Vagina (tissue), 2 donors: ENCODE data around the gene TTC1. TPM values are rescaled to one million over a fixed set of nuclear protein-coding genes. Genes with fewer than 3 reads are reported as not detected.

ENCODE experiments used
- DNase-seq, 2 donors: peaks; one replicate each; pipeline ENCODE4 v3.0.0-alpha.2; 2017; ENCODE audit errors: extremely low spot score in 2 of 2
- H3K27ac ChIP-seq: fragments of 200-600 bp; sonication (generic); one replicate; pipeline ENCODE4 v1.5.1; 2019
- H3K27me3 ChIP-seq: fragments of 200-600 bp; sonication (generic); one replicate; pipeline ENCODE4 v1.5.1; 2019
- H3K36me3 ChIP-seq, 2 donors: fragments of 200-600 bp; sonication (generic); one replicate each; pipeline ENCODE4 v1.5.1; 2017 to 2019
- H3K4me1 ChIP-seq: fragments of 200-600 bp; sonication (generic); one replicate; pipeline ENCODE4 v1.5.1; 2019
- H3K4me3 ChIP-seq, 2 donors: fragments of 200-600 bp; sonication (generic); 1 replicate in 1 of 2; 2 replicates in 1 of 2; pipeline ENCODE4 v1.5.1; 2016 to 2019
- H3K9me3 ChIP-seq: fragments of 200-600 bp; sonication (generic); one replicate; pipeline ENCODE4 v1.5.1; 2019
- CTCF ChIP-seq, 3 experiments: fragments of 450-650 bp in 2 of 3; fragments of 200-600 bp in 1 of 3; sonication (generic) in 1 of 3; IDR thresholded peaks; one replicate each; pipeline ENCODE4 v1.5.1; 2017 to 2019; ENCODE audit warnings: antibody characterized with exemption in 3 of 3, mild to moderate bottlenecking in 2 of 3, moderate library complexity in 2 of 3
- POLR2A ChIP-seq, 2 donors: fragments of 450-650 bp; IDR thresholded peaks; one replicate each; pipeline ENCODE4 v1.6.1; 2017; ENCODE audit warnings: antibody characterized with exemption in 2 of 2, mild to moderate bottlenecking in 2 of 2, moderate library complexity in 2 of 2
- POLR2AphosphoS5 ChIP-seq, 2 donors: sonication (generic); formaldehyde crosslinking; IDR thresholded peaks; one replicate each; pipeline ENCODE4 v1.9.0; 2017; ENCODE audit warnings: antibody characterized with exemption in 2 of 2, mild to moderate bottlenecking in 2 of 2, low read depth in 1 of 2; ENCODE audit not compliant: insufficient read depth in 1 of 2
- intact Hi-C: fragments of 100-400 bp; cut with DNase I; formaldehyde crosslinking; loops from one replicate; pipeline ENCODE4 v1.15.1; 2023
- total RNA-seq: library from RNA; depleted of rRNA; stranded (reverse); fragments of >200 nt; gene quantifications from one replicate; pipeline ENCODE4 v1.2.3, GENCODE V29; 2016

Gene TTC1
- total RNA-seq, 1 donor from 2014 or later = 29.7 TPM

- no peak overlapping the region for H3K4me3 ChIP-seq
- DNase-seq = no peak
- H3K4me1 ChIP-seq = peaks cover 17% of the 10 kb centered on the region
- intact Hi-C loops = no loop called here
- peak overlapping the region; percentile 55 for H3K27ac ChIP-seq
- H3K36me3 ChIP-seq = peaks cover 0 to 10% of the 10 kb centered on the region in 2 donors
- H3K9me3 ChIP-seq = no peaks in the 10 kb centered on the region
- no peaks in the 10 kb centered on the region for H3K27me3 ChIP-seq
- TF ChIP-seq CTCF (IDR thresholded peaks at IDR 0.05) = no peak
- no peak for TF ChIP-seq POLR2AphosphoS5 (IDR thresholded peaks at IDR 0.05; ENCODE audit: insufficient read depth in 1 of 2, low read depth in 1 of 2)
Measured at GRCh38 chr5:160030631-160031377, 21.9 kb downstream of the TTC1 start.

- TF ChIP-seq POLR2A (IDR thresholded peaks at IDR 0.05) = no peak
- TF ChIP-seq CTCF (IDR thresholded peaks at IDR 0.05) = no peak
- TF ChIP-seq POLR2AphosphoS5 (IDR thresholded peaks at IDR 0.05; ENCODE audit: insufficient read depth in 1 of 2, low read depth in 1 of 2) = no peak
- no peak for DNase-seq
- Histone ChIP-seq H3K27me3 (no peaks in the 10 kb centered on the region), H3K9me3 (no peaks in the 10 kb centered on the region), H3K4me1 (peaks cover 17% of the 10 kb centered on the region), H3K27ac (no peak overlapping the region), H3K36me3 (peaks cover 0 to 23% of the 10 kb centered on the region in 2 donors), H3K4me3 (no peak overlapping the region)
- intact Hi-C loops = no loop called here
Measured at GRCh38 chr5:160033546-160034252, 24.8 kb downstream of the TTC1 start.

GRCh38 chr5:160036243-160036642 lies 27.3 kb downstream of the TTC1 start:
- H3K9me3 ChIP-seq = no peaks in the 10 kb centered on the region
- TF ChIP-seq POLR2AphosphoS5 (IDR thresholded peaks at IDR 0.05; ENCODE audit: insufficient read depth in 1 of 2, low read depth in 1 of 2) = no peak
- no peak for TF ChIP-seq CTCF (IDR thresholded peaks at IDR 0.05)
- no peak for TF ChIP-seq POLR2A (IDR thresholded peaks at IDR 0.05)
- no peak overlapping the region for H3K27ac ChIP-seq
- peaks cover 0 to 23% of the 10 kb centered on the region in 2 donors for H3K36me3 ChIP-seq
- no peak for DNase-seq
- H3K27me3 ChIP-seq = no peaks in the 10 kb centered on the region
- intact Hi-C loops = no loop called here
- H3K4me3 ChIP-seq = no peak overlapping the region
- no peaks in the 10 kb centered on the region for H3K4me1 ChIP-seq

- TF ChIP-seq CTCF (IDR thresholded peaks at IDR 0.05) (no peak), POLR2A (IDR thresholded peaks at IDR 0.05) (no peak), POLR2AphosphoS5 (IDR thresholded peaks at IDR 0.05; ENCODE audit: insufficient read depth in 1 of 2, low read depth in 1 of 2) (no peak)
- Histone ChIP-seq H3K27me3 (no peaks in the 10 kb centered on the region), H3K36me3 (peaks cover 0 to 26% of the 10 kb centered on the region in 2 donors), H3K9me3 (no peaks in the 10 kb centered on the region), H3K4me3 (no peak overlapping the region), H3K27ac (no peak overlapping the region), H3K4me1 (no peaks in the 10 kb centered on the region)
- no peak for DNase-seq
- intact Hi-C loops = no loop called here
Measured at GRCh38 chr5:160036884-160037283, 27.9 kb downstream of the TTC1 start.
